HG03064 (cell line): ENCODE data around the gene PTGDS.

Source experiments
- ATAC-seq: cut with Tn5 transposase; IDR thresholded peaks from one replicate; pipeline ENCODE4 v1.9.1; 2021; ENCODE audit warnings: low read depth; ENCODE audit not compliant: unreplicated experiment

PTGDS gene

GRCh38 chr9:136977223-136977622 lies at the start of gene PTGDS:
Gene PTGDS, plus strand, starts transcription at chr9:136977504. Its CDS starts 75 bp downstream, at chr9:136977579.
- no peak for ATAC-seq

GRCh38 chr9:136928591-136928990 lies 48.7 kb upstream of the PTGDS start:
- no peak for ATAC-seq

DNA sequence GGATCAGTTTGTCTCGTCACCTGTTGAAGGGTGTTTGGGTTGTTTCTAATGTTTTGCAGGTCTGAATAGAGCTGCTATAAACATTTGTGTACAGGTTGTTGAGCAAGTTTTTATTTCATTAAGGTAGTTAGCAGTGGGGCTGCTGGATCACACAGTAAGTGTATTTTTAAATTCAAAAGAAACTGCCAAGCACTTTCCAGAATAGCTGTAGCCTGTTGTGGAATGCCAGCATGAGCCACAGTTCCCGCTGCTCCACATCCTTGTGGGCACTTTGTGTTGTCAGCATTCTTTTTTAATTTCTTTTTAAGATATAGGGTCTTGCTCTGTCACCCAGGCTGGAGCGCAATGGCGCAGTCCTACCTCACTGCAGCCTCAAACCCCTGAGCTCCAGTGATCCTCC lies 47.3 kb upstream of the PTGDS start:
- no peak for ATAC-seq

- ATAC-seq = no peak
These were observed 45.6 kb upstream of the PTGDS start for GRCh38 chr9:136931611-136932130.

DNA sequence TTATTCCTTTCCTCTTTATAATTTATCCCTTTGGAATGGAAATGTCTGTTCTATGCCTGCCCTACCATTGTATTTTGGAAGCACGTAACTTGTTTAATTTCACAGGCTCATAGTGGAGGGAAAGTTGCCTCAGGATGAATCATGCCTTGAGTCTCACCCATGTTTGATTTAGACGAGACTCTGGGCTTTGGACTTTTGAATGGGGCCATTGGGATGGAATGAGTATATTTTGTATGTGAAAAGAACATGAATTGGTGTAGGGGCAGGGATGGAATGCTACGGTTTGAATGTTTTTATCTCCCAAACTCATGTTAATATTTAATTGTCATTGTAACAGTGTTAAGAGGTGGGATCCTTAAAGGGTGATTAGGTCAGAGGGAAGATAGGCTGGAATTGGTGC lies 43.0 kb upstream of the PTGDS start:
- no peak for ATAC-seq

DNA sequence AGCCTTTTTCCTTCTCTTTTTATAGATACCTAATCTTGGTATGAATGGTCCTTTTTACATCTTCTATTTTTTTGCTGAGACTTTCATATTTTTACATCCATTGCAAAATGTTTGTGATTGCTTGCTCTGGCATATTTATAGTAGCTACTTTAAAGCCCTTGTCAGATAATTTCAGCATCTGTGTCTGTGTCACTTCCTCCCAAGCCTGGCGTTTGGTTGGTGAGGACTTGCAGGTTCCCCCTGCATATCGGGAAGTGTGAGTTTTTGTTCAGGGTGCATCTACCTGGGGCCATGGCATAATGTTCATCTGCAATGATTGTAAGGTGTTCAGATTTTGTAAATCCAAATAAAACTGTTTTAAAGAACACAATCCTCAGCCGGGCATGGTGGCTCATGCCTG lies 41.7 kb upstream of the PTGDS start:
- no peak for ATAC-seq

DNA sequence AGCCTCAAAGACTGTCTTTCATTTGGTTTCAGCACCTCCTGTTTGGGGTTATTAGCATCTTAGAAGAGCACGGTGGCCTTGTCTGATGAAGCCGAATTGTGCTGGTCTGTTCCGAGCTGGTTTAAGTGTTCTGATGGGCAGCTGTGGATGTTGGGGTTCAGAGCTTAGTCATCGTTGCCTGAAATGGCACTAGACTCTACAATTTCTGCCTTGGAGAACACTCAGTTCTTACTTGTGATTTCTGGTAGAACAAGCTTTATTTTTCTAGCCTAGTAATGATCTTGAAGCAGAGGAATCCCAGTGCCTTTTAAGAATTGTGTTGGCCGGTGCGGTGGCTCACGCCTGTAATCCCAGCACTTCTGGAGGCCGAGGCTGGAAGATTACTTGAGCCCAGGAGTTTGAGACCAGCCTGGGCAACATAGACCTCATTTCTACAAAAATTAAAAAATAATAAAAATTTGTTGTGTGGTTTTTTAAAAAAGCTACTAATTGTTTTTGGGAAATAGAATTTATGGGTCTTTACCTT lies 40.6 kb upstream of the PTGDS start:
- ATAC-seq = no peak

GRCh38 chr9:136937186-136938001 lies 39.9 kb upstream of the PTGDS start:
- no peak for ATAC-seq

DNA sequence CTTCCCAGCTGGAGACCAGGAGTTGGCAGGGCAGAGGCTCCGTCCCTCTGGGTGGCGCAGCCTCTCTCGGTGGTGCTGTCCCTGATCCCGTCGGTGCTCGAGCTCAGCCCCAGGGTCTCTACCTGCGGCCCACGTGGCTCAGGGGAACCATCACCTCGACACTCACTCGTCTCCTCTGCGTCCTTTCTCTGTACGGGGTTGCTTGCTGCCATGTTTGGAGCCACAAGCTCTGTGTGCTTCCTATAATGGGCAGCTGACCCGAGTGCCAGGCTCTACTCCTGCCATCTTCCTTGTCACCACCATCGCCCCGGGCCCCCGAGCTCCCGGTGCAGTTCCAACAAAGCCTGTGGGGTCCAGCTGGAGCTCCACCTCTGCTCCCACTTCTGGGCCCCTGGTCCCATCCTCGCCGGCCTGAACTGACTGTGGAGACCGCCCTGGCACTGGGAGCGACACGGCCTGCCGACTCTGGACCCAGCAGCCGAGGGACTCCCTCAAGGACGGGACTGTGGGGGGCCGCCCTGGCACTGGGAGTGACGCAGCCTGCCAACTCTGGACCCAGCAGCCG lies 37.8 kb upstream of the PTGDS start:
- no peak for ATAC-seq

- no peak for ATAC-seq
These were observed 37.2 kb upstream of the PTGDS start for GRCh38 chr9:136939996-136940525.

DNA sequence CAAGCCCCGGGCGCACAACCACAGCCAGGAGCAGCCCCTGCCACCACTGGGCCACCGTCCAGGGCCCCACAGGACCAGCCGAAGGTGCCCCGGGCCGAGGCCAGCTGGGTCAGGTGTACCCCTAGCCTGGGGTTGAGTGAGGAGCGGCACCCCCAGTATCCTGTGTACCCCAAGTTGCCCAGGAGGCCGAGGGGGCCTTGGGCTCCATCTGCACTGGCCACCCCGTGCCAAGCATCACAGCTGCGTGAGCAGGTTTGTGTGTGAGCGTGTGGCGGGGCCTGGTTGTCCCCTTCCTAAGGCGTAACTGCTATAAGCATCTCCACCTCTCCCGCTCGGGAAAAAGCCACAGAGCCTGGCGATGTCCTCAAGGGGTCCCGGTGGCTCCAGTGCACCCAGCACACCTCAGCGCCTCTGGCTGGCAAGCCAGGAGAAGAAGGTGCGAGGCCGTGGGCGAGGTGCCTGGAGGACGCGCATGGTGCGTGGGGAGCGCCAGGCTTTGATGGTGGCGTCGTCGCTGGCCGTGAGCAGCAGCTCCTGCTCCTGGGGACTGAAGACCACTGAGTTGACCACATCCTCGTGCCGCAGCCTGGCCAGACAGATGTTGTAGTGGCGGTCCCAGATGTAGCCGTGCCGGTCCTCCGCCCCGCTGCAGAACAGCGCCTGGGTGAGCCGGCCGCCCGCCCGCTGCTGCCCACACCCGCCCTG lies 36.6 kb upstream of the PTGDS start:
- no peak for ATAC-seq

DNA sequence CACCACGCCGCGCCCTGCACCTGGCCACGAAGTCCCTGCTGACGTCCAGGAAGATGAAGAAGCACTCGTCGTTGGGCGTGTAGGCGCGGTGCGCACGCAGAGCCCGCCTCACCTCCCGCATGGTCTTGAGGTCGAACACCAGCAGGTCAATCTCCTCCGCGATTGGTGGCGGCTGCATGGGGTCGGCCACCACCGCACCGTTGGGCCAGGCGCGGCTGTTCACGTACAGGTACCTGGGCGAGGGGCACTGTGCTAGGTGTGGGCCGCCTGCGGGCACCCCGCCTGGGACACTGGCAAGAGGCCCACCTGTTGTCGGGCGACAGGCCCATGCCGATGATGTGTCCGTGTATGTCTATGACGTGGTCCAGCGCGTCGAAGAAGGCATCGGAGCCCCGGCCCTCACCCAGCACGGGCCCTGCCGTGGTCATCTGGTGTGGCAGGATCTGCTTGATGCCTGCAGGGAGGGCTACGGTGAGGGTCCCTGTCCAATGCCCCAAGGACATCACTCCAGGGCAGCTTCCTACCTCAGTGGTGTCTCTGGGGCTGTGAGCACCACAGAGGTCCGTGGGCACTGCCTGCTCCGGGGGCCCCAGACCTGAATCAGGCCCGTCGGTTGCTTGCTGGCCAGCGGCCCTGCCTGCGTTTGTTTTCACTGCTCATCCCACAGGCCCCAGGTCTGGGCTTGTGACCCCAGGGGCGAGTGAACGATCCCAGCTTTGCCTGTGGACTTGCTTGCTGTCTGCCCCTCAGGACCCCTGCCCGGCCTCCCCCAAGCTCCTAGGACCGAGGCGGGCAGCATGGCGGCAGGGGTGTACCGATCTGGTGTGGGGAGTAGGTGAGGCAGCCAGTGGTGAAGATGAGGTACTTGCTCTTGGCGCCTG lies 35.8 kb upstream of the PTGDS start:
- ATAC-seq = no peak

- ATAC-seq = no peak
These were observed 35.0 kb upstream of the PTGDS start for GRCh38 chr9:136942112-136942880.

GRCh38 chr9:136942881-136943230 lies 34.4 kb upstream of the PTGDS start:
- no peak for ATAC-seq

GRCh38 chr9:136943291-136944211 lies 33.8 kb upstream of the PTGDS start:
- ATAC-seq = peak; percentile 8

DNA sequence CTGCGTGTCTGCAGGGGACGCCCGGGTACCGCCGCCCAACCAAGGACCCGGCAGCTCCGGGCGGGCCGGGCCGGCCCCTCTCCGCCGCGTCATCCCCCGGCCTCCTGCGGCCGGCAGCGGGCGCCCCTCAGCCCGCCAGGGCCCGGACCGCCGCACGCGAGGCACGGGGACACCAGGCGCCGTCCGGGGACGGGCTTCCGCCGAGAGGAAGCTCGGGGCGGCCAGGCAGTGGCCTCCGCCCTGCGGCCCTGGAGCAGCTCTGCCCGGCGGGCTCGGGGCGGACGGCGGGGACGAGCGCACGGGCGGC lies 33.1 kb upstream of the PTGDS start:
- no peak for ATAC-seq

- ATAC-seq = peak; percentile 59
These were observed 32.6 kb upstream of the PTGDS start, which contains the start of the genes C8G and FBXW5 for GRCh38 chr9:136944519-136945332. Gene C8G, plus strand, starts transcription at chr9:136945243. Its CDS starts 78 bp downstream, at chr9:136945321. Gene FBXW5, minus strand, starts transcription at chr9:136944738. Its CDS starts 655 bp downstream, at chr9:136944083.
